Measurements from ENCODE around the gene MRPL38. TPM values are rescaled to one million over a fixed set of nuclear protein-coding genes. Genes with fewer than 3 reads are reported as not detected.

MRPL38 gene
- 75.8 and 100 TPM in 2 replicates for total RNA-seq (2014; rRNA removed; shearing (Covaris generic); ENCODE audit: low replicate concordance)

DNA sequence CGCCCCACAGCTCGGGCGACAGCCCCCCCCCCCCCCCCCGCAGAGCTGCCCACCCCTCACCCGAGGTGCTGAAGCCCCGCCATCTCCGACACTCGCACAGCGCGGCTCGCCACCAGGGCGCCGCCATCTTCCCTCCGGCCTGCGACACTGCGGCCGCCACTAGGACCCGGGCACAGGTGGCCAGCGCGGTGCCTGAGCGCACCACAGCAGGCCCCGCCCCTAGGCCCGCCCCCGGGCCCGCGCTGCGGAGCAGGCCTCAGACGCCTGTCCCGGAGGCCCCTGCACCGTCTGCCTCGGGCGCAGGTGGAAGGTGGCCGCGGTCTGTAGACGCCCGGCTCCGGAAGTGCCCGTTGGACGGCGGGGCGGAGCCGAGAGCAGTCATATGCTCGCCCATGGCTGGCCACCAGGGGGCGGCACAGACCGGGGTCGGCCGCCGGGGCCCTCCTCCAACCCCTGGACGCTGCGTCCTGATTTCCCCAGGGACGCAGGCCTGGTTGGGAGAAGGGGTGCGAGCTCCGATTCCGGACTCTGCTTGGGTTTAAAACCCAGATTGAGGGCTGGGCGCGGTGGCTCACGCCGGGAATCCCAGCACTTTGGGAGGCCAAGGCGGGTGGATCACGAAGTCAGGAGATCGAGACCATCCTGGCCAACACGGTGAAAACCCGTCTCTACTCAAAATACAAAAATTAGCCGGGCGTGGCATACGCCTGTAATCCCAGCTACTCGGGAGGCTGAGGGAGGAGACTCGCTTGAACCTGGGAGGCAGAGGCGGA, at the start of gene MRPL38:
Gene MRPL38, minus strand, starts transcription at position 136 of the 773 bp plus-strand sequence. Its CDS starts 9 bp downstream, at position 127.
- Histone ChIP-seq H3K36me3 (peaks cover 35% of the 10 kb centered on the region), H3K4me3 (peak within 1 kb of the TSS; percentile 91), H3K9me3 (no peaks in the 10 kb centered on the region), H3K27me3 (no peaks in the 10 kb centered on the region)
- peak; percentile 97 for DNase-seq

- peaks cover 66% of the 10 kb centered on the region for H3K36me3 ChIP-seq
- H3K9me3 ChIP-seq: no peaks in the 10 kb centered on the region
- H3K27me3 ChIP-seq: no peaks in the 10 kb centered on the region
- no peak overlapping the region for H3K4me3 ChIP-seq
- peak; percentile 22 for DNase-seq
Measured at GRCh38 chr17:75950855-75951554, 46.3 kb upstream of the MRPL38 start.

- DNase-seq: no peak
- no peak overlapping the region for H3K4me3 ChIP-seq
- peaks cover 64% of the 10 kb centered on the region for H3K36me3 ChIP-seq
- no peaks in the 10 kb centered on the region for H3K9me3 ChIP-seq
- H3K27me3 ChIP-seq: no peaks in the 10 kb centered on the region
Measured at GRCh38 chr17:75950421-75950820, 45.7 kb upstream of the MRPL38 start.

GRCh38 chr17:75945211-75945610, 40.5 kb upstream of the MRPL38 start:
- peaks cover 37% of the 10 kb centered on the region for H3K36me3 ChIP-seq
- no peak overlapping the region for H3K4me3 ChIP-seq
- no peak for DNase-seq
- no peaks in the 10 kb centered on the region for H3K9me3 ChIP-seq
- H3K27me3 ChIP-seq: no peaks in the 10 kb centered on the region

GRCh38 chr17:75943491-75943890, 38.8 kb upstream of the MRPL38 start:
- Histone ChIP-seq H3K4me3 (no peak overlapping the region), H3K9me3 (no peaks in the 10 kb centered on the region), H3K27me3 (no peaks in the 10 kb centered on the region), H3K36me3 (peaks cover 22% of the 10 kb centered on the region)
- no peak for DNase-seq

DNA sequence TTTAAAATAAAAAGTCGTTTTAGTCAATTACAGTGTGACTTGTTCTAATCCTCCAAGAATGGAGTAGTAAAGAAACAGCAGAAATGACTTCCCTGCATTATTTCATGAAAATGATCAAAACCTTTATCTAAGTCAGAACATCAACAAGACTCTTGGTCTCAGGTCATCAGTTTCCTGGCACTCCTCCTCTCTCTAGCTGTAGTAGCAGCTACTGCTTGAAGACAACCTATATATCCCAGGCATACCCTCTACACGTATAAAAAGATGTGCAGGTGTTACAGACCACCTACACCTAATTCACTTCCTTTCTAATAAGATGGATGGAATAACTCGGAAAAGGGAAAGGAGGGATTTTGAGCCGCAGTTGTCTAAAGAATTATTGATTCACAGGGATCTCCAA, 37.8 kb upstream of the MRPL38 start:
- H3K4me3 ChIP-seq: no peak overlapping the region
- no peaks in the 10 kb centered on the region for H3K9me3 ChIP-seq
- H3K27me3 ChIP-seq: no peaks in the 10 kb centered on the region
- DNase-seq: no peak
- H3K36me3 ChIP-seq: peaks cover 13% of the 10 kb centered on the region

DNA sequence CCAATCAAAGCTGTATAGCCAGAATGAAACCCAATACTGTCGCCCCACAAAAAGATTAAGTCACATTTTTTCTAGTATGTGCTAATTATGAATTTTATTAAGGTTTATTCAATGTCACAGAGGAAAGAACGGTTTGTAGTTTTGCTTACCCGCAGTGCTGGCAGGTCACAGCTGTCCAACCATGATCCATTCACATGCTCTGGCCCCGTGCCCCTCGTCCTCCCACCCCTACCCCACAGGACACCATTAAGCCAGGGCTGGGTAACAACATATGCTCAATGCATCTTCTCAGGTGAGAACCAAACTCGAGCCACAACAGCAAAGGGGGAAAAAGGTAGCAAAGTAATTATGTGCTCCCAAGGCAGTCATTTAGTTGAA, 36.7 kb upstream of the MRPL38 start:
- H3K9me3 ChIP-seq: no peaks in the 10 kb centered on the region
- peak overlapping the region; percentile 84 for H3K4me3 ChIP-seq
- no peak for DNase-seq
- no peaks in the 10 kb centered on the region for H3K27me3 ChIP-seq
- H3K36me3 ChIP-seq: peaks cover 12% of the 10 kb centered on the region

GRCh38 chr17:75940727-75941441, 36.2 kb upstream of the MRPL38 start, which contains the start of gene FBF1:
Gene FBF1, minus strand, starts transcription at chr17:75941042. Its CDS starts 2,893 bp downstream, at chr17:75938149.
- Histone ChIP-seq H3K4me3 (peak within 1 kb of the TSS; percentile 84), H3K36me3 (peaks cover 6% of the 10 kb centered on the region), H3K9me3 (no peaks in the 10 kb centered on the region), H3K27me3 (no peaks in the 10 kb centered on the region)
- peak; percentile 99 for DNase-seq

DNA sequence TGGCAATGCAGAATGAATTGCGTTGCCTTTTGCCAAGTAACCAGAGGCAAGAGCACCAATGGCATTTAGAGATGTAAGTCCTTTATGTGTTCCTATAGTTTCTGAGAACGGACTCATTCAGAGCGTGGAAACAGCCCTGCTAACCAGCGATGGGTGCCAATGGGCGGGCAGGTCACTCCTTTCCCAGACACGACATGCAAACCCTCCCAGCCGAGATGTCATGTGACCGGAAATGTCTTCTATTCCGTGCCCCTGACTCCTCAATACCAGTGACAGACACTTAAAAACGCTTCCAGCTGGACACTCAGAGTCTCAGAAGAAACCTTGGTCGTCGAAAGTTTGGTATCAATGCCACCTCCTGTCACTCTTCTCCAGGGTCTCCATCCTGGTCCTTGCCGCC, 33.0 kb upstream of the MRPL38 start:
- DNase-seq: no peak
- Histone ChIP-seq H3K9me3 (no peaks in the 10 kb centered on the region), H3K36me3 (peaks cover 4% of the 10 kb centered on the region), H3K27me3 (no peaks in the 10 kb centered on the region), H3K4me3 (no peak overlapping the region)

DNA sequence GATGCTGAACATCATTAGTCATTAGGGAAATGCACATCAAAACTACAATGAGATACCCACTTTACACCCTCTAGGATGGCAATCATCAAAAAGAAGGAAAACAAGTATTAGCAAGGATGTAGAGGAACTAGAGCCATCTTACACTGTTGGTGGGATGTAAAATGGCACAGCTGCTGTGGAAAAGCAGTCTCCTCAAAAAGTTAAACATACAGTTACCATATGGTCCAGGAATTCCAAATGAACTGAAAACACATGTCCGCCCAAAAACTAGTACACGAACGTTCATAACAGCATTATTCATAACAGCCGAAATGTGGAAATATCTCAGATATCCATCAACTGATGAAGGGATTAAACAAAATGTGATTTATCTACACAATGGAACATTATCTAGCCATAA, 29.1 kb upstream of the MRPL38 start:
- Histone ChIP-seq H3K27me3 (no peaks in the 10 kb centered on the region), H3K9me3 (no peaks in the 10 kb centered on the region), H3K36me3 (peaks cover 4% of the 10 kb centered on the region), H3K4me3 (no peak overlapping the region)
- no peak for DNase-seq

DNA sequence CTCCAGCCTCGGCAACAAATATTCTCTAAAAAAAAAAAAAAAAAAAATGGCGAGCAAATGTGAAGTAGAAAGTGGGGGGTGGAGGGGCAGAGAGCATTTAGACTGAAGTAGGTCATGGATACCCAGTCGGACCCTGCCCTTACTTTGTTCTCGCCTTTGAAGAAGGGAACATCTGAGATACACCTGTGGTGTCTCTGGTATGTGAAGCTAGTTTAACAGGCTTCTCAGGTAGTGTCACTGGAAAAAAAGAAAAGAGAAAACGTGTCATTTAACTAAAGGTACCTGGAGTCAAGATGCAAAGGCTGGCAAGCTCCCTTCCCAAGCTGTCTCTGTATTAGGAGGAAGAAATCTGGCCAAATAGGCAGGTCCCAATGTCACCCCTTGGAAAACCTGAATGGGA, 28.2 kb upstream of the MRPL38 start:
- Histone ChIP-seq H3K4me3 (no peak overlapping the region), H3K36me3 (peaks cover 4% of the 10 kb centered on the region), H3K27me3 (no peaks in the 10 kb centered on the region), H3K9me3 (no peaks in the 10 kb centered on the region)
- DNase-seq: no peak

- Histone ChIP-seq H3K4me3 (no peak overlapping the region), H3K36me3 (peaks cover 12% of the 10 kb centered on the region), H3K9me3 (no peaks in the 10 kb centered on the region), H3K27me3 (no peaks in the 10 kb centered on the region)
- no peak for DNase-seq
Measured at GRCh38 chr17:75931062-75931461, 26.4 kb upstream of the MRPL38 start.

GRCh38 chr17:75927286-75927922, 22.7 kb upstream of the MRPL38 start:
- no peaks in the 10 kb centered on the region for H3K27me3 ChIP-seq
- DNase-seq: no peak
- peaks cover 8% of the 10 kb centered on the region for H3K36me3 ChIP-seq

GRCh38 chr17:75926456-75926855, 21.8 kb upstream of the MRPL38 start:
- no peak for DNase-seq

More at GRCh38 chr17:75927286-75927922, 22.7 kb upstream of the MRPL38 start:
- no peak overlapping the region for H3K4me3 ChIP-seq
- no peaks in the 10 kb centered on the region for H3K9me3 ChIP-seq

DNA sequence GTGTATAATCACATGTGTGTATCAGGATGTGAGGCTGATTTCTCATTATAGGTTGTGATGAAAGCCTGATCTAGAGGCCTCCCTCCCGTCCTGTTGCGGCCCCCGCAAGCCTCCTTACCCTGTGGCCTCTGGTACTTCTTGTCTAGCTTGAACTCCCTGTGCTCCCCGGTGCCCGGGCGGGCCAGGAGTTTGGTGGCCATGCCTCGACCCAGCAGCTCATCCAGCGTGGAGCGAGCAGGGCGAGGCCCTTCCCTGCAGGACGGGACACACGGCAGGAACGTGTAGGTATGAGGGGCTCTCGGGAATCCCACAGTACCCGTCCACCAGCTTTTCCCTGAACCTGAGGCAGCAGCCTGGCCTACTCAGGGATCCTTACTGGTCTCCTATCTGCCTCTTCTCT, 21.2 kb upstream of the MRPL38 start:
- DNase-seq: no peak
- H3K4me3 ChIP-seq: no peak overlapping the region
- no peaks in the 10 kb centered on the region for H3K27me3 ChIP-seq
- peaks cover 8% of the 10 kb centered on the region for H3K36me3 ChIP-seq
- H3K9me3 ChIP-seq: no peaks in the 10 kb centered on the region

More at GRCh38 chr17:75926456-75926855, 21.8 kb upstream of the MRPL38 start:
- H3K4me3 ChIP-seq: no peak overlapping the region
- H3K27me3 ChIP-seq: no peaks in the 10 kb centered on the region
- peaks cover 8% of the 10 kb centered on the region for H3K36me3 ChIP-seq
- no peaks in the 10 kb centered on the region for H3K9me3 ChIP-seq

- H3K36me3 ChIP-seq: peaks cover 8% of the 10 kb centered on the region
- no peak overlapping the region for H3K4me3 ChIP-seq
- H3K27me3 ChIP-seq: no peaks in the 10 kb centered on the region
- DNase-seq: no peak
- no peaks in the 10 kb centered on the region for H3K9me3 ChIP-seq
Measured at GRCh38 chr17:75925103-75925502, 20.4 kb upstream of the MRPL38 start.
